Measurements from ENCODE around the gene DCX.

DNA sequence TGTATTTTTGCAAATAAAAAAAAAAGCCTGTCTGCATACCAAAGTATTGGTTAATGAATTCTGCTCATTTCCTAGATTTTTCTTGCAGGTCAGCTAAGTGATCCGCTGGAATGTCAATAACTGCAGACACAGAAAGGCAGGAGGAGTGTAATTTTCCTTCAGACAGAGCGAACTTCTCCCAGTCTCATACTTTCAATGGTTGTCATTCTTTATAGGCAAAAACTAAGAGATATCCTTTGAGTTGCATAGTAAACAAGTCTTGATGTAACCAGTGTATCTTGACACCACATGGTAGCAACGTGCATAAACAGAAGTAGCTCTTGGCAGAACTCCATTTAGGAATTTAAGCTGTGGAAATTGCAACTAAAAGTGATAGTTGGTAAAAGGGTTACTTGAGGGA is 149.9 kb downstream of the DCX start:
- TF ChIP-seq, protein P1, sequence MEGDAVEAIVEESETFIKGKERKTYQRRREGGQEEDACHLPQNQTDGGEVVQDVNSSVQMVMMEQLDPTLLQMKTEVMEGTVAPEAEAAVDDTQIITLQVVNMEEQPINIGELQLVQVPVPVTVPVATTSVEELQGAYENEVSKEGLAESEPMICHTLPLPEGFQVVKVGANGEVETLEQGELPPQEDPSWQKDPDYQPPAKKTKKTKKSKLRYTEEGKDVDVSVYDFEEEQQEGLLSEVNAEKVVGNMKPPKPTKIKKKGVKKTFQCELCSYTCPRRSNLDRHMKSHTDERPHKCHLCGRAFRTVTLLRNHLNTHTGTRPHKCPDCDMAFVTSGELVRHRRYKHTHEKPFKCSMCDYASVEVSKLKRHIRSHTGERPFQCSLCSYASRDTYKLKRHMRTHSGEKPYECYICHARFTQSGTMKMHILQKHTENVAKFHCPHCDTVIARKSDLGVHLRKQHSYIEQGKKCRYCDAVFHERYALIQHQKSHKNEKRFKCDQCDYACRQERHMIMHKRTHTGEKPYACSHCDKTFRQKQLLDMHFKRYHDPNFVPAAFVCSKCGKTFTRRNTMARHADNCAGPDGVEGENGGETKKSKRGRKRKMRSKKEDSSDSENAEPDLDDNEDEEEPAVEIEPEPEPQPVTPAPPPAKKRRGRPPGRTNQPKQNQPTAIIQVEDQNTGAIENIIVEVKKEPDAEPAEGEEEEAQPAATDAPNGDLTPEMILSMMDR (conservative IDR thresholded peaks at IDR 0.05 in 1 of 2, IDR thresholded peaks at IDR 0.05 in 1 of 2; ENCODE audit: low read depth in 1 of 2, low read length in 2 of 2) = no peak
- TF ChIP-seq EZH2 (IDR thresholded peaks at IDR 0.05; ENCODE audit: low read length, missing control alignments) = no peak
